Right lobe of liver (tissue), 4 donors: ENCODE results near the gene C6orf120.

Experiments
- CTCF ChIP-seq, 4 donors: fragments of 200-600 bp in 3 of 4; fragments of 450-650 bp in 1 of 4; IDR thresholded peaks; one replicate each; pipeline versions ENCODE4 v1.5.1 to v1.8.0; 2016 to 2022; ENCODE audit warnings: antibody characterized with exemption in 4 of 4, mild to moderate bottlenecking in 2 of 4
- POLR2A ChIP-seq: fragments of 450-650 bp; IDR thresholded peaks from one replicate; pipeline ENCODE4 v1.6.1; 2017; ENCODE audit warnings: antibody characterized with exemption, mild to moderate bottlenecking
- donor health status: DM: no; HTN: no; CAD: no.
- donor health status: DM: no; HTN: no; CAD: no.
- donor health status: DM: no; HTN: yes; CAD: no.

DNA sequence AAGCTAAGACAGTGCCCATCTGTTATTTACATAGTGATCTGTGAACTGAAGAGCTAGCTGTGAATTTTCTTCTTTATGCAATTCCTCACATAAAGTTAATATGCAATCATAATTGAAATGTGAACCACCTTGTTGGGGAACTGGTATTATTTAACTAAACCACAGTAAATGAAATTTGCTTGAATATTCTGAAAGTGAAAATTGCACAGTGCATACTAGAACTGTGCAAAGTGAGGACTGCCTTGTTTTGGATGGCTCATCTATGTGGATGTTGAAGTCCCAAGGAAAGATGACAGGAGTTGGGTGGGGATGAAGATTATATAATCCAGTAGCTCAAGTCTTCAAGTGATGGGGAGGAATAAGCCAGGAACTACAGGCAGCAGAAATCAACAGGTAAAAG, 28.0 kb downstream of the C6orf120 start:
- TF ChIP-seq CTCF (IDR thresholded peaks at IDR 0.05) (no peak), POLR2A (no peak)
